GM12865 (cell line): ENCODE measurements around the gene IL1RAP.

ENCODE experiments used
- DNase-seq: peaks from one replicate; pipeline ENCODE4 v3.0.0; 2010; ENCODE audit warnings: low read depth
- H3K4me3 ChIP-seq: 2 replicates; pipeline ENCODE4 v1.5.1; 2011; ENCODE audit warnings: mild to moderate bottlenecking, low read depth, low read length, control low read depth
- CTCF ChIP-seq: IDR thresholded peaks from 2 replicates; pipeline ENCODE4 v1.5.1; 2011; ENCODE audit warnings: low read length, control low read depth, low read depth, inconsistent platforms; ENCODE audit not compliant: insufficient read depth; ENCODE audit errors: missing control alignments

Gene IL1RAP

DNA sequence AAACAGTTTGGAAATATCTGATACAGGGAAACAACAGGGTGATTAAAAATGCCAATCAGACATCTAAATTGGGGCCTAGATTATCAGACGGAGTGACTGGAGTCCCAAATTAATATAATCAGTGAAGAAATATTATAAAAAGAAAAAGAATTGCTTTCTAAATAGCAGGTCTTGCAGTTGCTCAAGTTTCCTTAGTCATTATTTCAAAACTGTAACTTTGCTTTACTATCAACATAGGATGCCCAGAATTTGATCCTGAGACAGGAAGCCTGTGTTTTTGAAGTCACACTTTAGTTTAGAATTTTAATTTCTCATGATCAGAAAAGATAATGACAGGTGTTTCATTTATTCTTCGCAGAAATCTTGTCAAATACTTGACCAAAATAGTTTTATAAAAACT is 105.9 kb downstream of the IL1RAP start:
- TF ChIP-seq CTCF: no peak
- no peak overlapping the region for H3K4me3 ChIP-seq
- DNase-seq: no peak

DNA sequence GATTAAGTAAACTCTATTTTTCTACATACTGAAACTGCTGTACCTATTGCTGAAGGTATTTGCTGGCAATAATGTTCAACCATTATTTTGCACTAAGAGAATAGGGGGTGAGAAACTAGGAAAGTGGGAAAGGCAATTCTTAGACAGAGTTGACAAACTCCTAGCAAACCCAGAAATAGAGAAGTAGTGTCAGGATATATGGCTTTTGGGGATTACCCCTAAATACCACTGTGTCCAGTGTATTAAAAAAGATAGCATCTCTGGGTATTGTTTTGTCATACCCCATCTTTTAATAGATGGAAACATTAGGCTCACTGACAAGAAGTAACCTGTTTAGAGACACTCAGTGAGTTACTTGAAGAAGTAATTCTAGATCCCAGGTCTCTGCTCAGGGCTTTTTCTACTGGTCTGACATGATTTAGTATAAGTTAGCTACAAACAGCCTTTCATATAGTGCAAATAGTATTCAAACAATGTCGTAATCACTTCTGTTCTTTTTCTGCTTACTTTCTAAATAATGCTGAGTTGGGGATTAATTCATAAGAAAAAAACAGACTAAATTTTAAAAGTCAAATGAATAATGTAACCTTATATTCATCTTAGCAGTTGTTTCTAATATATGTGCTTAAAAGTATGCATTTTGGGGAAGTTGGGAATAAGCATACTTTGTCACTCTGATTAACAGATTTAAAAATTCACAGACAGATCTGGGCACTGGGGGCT is 107.2 kb downstream of the IL1RAP start:
- no peak for DNase-seq
- H3K4me3 ChIP-seq: no peak overlapping the region
- TF ChIP-seq CTCF: no peak

DNA sequence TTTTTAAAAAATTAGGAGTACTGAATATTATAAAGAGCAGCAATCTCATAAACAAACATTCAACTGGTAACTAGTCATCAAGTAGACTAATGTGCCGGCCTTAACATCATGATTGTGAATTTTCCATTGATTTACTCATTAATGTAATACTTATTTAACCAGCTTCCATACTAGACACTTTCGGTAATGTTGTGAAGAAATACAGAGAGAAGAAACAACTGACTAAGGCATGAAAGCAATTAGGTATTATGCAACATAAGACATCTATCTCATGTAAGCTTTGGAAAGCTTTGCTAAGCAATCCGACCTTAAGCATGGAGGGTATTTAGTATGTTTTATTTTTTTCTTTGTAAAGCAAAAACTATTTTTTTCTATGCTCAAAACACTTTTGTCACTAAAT is 108.0 kb downstream of the IL1RAP start:
- no peak for DNase-seq
- no peak for TF ChIP-seq CTCF
- H3K4me3 ChIP-seq: no peak overlapping the region

DNA sequence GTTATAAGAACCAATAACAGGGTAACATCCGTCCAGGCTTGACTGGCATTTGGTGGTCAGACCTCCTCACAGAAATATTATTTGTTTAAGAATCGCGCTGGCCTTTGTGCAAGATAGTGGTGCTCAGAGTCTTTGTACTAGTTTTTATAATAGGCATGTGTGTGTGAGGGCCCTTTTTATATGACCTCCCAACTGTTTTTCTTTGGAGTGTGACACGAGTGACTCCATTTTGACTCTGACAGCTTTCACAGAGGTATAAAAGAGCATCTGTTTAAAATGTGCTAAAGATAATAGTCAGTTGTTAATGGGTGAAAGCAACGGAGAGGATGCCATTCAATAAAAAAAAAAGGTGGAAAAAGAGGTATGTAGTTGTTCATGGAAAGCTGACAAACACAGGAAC is 110.4 kb downstream of the IL1RAP start:
- no peak for TF ChIP-seq CTCF
- no peak for DNase-seq
- H3K4me3 ChIP-seq: no peak overlapping the region

GRCh38 chr3:190626951-190627620 is 113.2 kb downstream of the IL1RAP start:
- TF ChIP-seq CTCF: no peak
- no peak overlapping the region for H3K4me3 ChIP-seq
- no peak for DNase-seq

GRCh38 chr3:190629088-190629487 is 115.2 kb downstream of the IL1RAP start:
- no peak for TF ChIP-seq CTCF
- H3K4me3 ChIP-seq: no peak overlapping the region
- DNase-seq: no peak

DNA sequence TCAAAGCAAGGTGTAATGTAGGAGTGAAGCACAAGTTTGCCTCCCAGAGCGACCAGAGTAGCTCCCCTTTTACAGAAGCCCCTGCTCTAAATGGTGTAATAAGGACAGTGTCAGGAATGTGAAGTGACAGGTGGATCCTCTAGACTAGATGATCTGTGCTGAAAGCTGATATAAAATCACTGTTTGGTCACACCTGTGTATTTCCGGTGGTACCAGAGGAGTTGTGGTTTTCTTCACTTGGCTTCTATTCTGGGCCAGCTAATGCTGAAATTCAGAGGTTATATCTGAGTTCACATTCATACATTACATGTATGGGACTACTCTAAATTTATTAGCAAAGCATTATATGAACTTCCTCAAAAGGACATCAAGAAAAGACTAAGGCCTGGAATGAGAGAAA is 117.4 kb downstream of the IL1RAP start:
- no peak for DNase-seq
- no peak overlapping the region for H3K4me3 ChIP-seq
- TF ChIP-seq CTCF: no peak
